ENCODE measurements around the gene FBXO11. TPM values are rescaled to one million over a fixed set of nuclear protein-coding genes. Genes with fewer than 3 reads are reported as not detected.

FBXO11 gene
- total RNA-seq, 8 experiments from 2014 or later: 21.6 to 64.9 (median 46.6) TPM

DNA sequence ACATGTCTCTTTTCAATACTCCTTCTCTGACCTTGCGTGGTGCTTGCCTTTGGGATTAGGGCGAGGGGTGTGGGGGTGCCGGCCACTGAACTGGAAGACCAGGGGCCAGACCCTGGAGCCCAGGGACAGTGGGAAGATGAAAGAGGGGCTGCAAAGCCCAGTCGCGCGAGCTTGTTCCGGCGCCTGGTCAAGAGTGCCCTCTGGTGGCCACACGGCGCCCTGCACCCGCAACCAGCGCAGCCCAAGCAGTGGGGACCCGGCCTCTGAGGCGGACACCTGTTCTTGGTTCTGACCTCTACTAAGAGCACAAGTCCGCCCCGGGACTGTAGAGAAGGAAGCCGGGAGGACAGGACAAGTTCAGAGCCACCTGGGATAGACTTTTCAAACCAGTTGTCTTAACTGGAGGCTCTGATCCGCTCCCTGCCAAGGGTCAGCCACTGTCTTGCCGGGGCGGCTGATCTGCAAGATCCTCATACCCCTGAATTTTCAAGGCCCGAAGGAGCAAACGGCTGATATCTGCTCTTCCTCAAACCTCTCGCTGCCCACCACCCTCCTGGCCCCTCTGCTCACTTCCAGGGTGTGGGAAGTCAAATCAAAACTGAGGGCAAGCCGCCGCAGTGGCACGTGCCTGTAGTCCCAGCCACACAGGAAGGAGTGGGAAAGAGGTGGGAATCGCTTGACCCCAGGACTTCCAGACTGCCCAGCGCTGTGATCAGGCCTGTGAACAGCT is 138.3 kb downstream of the FBXO11 start:
- H3K4me3 ChIP-seq: no peak overlapping the region
- H3K4me1 ChIP-seq (replicated peaks in 1 of 2): peaks cover 0 to 9% of the 10 kb centered on the region in 2 donors
- WGBS, 10 experiments: 0 to 28% (median 10%) methylated on average over 2 to 16 of the region's 28 CpGs; no CpG with 5 or more reads in 3 of the 10 experiments
- H3K27ac ChIP-seq: no peak overlapping the region
- ATAC-seq (replicated peaks in 6 of 8): peak; percentile 83 to 98 (median 94)
- in situ Hi-C loops (cut with MboI; ENCODE audit: low pct_unique_long_range_greater_than_20kb in 2 of 9, low sequenced_read_pairs in 9 of 9, unreplicated experiment in 9 of 9): loop anchor here in 2 of 9 experiments (10.0 kb wide), 2 partner anchors 333 to 433 kb away; no protein-coding TSS in a partner anchor

DNA sequence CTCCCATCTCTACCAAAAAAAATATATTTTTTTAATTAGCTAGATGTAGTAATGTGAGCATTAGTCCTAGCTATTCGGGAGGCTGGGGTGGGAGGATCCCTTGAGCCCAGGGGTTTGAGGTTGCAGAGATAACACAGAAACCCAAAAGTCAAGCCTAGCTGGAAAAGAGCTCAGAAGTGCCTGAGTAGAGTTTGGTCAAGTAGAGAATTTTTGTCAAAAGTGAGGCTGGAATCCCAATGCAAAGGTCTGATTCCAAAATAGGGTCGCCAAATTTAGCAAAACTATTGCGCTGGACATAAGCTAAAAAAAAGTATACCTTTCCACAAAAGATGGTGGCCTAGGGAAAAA is 138.8 kb downstream of the FBXO11 start:
- no peak for ATAC-seq (replicated peaks in 6 of 8)
- Histone ChIP-seq H3K4me3 (no peak overlapping the region), H3K4me1 (replicated peaks in 1 of 2) (peaks cover 0 to 9% of the 10 kb centered on the region in 2 donors), H3K27ac (no peak overlapping the region)
- in situ Hi-C loops (cut with MboI; ENCODE audit: low pct_unique_long_range_greater_than_20kb in 2 of 9, low sequenced_read_pairs in 9 of 9, unreplicated experiment in 9 of 9): loop anchor here in 2 of 9 experiments (10.0 kb wide), 2 partner anchors 333 to 433 kb away; no protein-coding TSS in a partner anchor
- WGBS, 10 experiments: 0 to 70% (median 52%) methylated on average over 1 to 3 of the region's 3 CpGs

DNA sequence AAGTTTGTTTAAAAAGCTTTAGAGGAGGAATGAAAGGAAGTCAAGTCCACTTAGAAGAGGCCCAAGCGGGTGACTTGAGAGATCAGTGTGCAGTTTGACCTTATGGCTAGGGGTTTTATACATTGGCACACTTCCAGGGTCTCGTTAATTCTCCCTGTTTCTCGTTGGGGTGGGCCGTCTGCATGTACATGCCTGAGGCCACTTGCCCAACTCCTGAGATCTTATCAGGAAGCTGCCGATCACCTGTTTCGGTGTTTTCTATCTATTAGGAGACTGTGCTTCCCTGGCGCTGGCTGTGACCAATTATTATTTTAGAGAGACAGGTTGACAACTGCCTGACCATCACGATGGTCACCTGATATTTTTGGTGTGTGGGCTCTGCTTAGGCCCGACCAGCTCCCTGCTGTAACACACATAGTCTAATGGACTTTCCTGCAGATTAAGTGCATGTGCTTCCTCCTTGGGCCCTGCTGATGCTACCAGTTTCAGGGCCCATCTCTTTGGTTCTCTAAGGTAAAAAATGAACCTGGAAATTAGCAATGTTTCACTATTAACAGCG is 154.4 kb downstream of the FBXO11 start:
- Histone ChIP-seq H3K4me1 (replicated peaks in 1 of 2) (peaks cover 4 to 9% of the 10 kb centered on the region in 2 donors), H3K27ac (no peak overlapping the region), H3K4me3 (no peak overlapping the region)
- in situ Hi-C loops (cut with MboI; ENCODE audit: low pct_unique_long_range_greater_than_20kb in 2 of 9, low sequenced_read_pairs in 9 of 9, unreplicated experiment in 9 of 9): no loop called here
- 71 to 100% (median 87%) methylated on average over 1 to 10 of the region's 10 CpGs; no CpG with 5 or more reads in 1 of the 10 experiments for WGBS, 10 experiments
- ATAC-seq (replicated peaks in 6 of 8): no peak

DNA sequence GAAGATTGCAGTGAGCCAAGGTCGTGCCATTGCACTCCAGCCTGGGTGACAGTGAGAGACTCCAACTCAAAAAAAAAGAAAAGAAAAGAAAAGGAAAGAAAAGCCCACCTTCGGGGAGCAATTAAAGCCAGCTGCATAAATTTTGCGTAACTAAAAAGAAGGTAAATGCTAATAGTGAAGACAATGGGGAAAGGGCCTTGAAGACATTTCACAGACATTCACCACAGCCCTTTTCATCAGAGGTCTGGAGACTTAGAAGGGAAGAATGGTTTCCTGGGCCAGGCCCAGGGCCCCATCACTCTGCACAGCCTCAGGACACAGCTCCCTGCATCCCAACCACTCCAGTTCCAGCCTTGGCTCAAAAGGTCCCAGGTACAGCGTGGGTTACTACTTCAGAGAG is 158.4 kb downstream of the FBXO11 start:
- no peak for ATAC-seq (replicated peaks in 6 of 8)
- H3K4me3 ChIP-seq: no peak overlapping the region
- no peak overlapping the region for H3K27ac ChIP-seq
- in situ Hi-C loops (cut with MboI; ENCODE audit: low pct_unique_long_range_greater_than_20kb in 2 of 9, low sequenced_read_pairs in 9 of 9, unreplicated experiment in 9 of 9): no loop called here
- WGBS, 10 experiments: 38 to 86% (median 68%) methylated on average over 2 to 3 of the region's 4 CpGs; no CpG with 5 or more reads in 2 of the 10 experiments
- no peaks in the 10 kb centered on the region for H3K4me1 ChIP-seq (replicated peaks in 1 of 2)

DNA sequence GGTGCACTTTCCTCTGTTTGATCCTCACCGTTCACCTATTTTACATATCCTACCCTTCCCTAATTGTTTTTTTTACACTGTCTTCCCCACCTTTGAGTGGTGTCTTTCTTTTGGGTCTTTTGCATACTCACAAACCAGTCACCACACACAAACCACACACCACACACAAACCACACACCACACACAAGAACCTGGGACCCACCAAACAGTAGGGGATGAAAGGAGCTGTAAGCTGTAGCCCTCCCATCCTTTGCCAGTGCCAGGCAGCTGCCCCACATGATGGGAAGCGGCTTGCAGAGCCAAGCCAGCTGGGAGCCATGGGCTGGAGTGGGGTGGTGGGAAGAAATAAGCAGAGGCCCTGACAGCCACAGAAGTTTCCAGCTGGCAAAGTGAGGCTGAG is 162.2 kb downstream of the FBXO11 start:
- H3K27ac ChIP-seq: no peak overlapping the region
- no peak for ATAC-seq (replicated peaks in 6 of 8)
- WGBS, 10 experiments: 21 to 100% (median 73%) methylated on average over 1 to 2 of the region's 2 CpGs; no CpG with 5 or more reads in 4 of the 10 experiments
- in situ Hi-C loops (cut with MboI; ENCODE audit: low pct_unique_long_range_greater_than_20kb in 2 of 9, low sequenced_read_pairs in 9 of 9, unreplicated experiment in 9 of 9): no loop called here
- H3K4me3 ChIP-seq: no peak overlapping the region
- no peaks in the 10 kb centered on the region for H3K4me1 ChIP-seq (replicated peaks in 1 of 2)

DNA sequence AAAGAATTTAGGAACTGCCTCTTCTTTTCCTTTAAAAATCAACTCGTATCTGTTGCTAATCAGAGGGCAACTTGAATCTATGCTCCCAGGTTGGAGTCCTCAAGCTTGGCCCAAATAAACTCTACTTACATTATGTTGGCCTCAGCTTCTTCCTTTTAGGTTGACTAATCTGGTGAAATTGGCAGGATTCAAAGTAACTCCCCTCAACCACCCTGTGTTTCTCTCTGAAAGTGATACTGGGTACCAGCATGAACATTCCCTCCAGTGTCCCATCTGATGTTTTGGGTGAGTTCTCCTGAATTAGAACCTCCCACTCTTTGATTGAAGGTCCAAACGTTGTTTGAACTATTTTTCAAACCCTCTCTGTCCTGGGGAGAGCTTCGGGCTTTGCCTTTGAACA is 164.7 kb downstream of the FBXO11 start:
- WGBS, 10 experiments: 7 to 57% (median 35%) methylated on average over 1 to 3 of the region's 3 CpGs; no CpG with 5 or more reads in 4 of the 10 experiments
- Histone ChIP-seq H3K4me1 (replicated peaks in 1 of 2) (no peaks in the 10 kb centered on the region), H3K27ac (no peak overlapping the region), H3K4me3 (no peak overlapping the region)
- no peak for ATAC-seq (replicated peaks in 6 of 8)
- in situ Hi-C loops (cut with MboI; ENCODE audit: low pct_unique_long_range_greater_than_20kb in 2 of 9, low sequenced_read_pairs in 9 of 9, unreplicated experiment in 9 of 9): no loop called here

DNA sequence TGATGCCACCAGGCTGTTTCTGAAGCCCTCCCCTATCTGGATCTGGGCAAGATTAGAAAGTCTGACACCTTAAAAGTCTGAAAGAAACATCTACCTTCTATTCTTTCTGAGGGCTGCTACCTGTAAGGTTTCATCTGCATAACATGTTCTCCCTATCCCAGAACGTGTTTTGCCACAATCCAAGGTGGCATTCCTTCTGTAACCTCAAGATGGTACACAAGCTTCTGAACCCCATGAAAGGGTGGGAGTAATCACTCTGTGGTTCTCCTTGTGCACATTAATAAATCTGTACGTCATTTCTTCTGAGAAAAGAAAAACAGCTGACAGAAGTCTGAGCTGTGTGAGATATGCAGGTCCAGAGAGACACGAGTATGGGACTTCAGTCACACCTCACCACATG is 165.2 kb downstream of the FBXO11 start:
- 0 to 62% (median 39%) methylated on average over 1 to 3 of the region's 3 CpGs; no CpG with 5 or more reads in 2 of the 10 experiments for WGBS, 10 experiments

More for the DNA sequence above, 165.2 kb downstream of the FBXO11 start:
- H3K4me3 ChIP-seq: no peak overlapping the region
- no peak for ATAC-seq (replicated peaks in 6 of 8)
- no peak overlapping the region for H3K27ac ChIP-seq
- in situ Hi-C loops (cut with MboI; ENCODE audit: low pct_unique_long_range_greater_than_20kb in 2 of 9, low sequenced_read_pairs in 9 of 9, unreplicated experiment in 9 of 9): no loop called here
- no peaks in the 10 kb centered on the region for H3K4me1 ChIP-seq (replicated peaks in 1 of 2)

Other genes with a start within 250 kb of the FBXO11 start
- 10 to 100 TPM; 14.4 to 71.9 (median 38.5) TPM for gene MSH6, start 123.4 kb downstream of the FBXO11 start, total RNA-seq

All from motor neuron (in vitro differentiated cells).